ENCODE measurements around the gene OTOP2.
"Not testable (repeated sequence)": the region's sequence is repeated elsewhere in the genome, so short reads cannot be mapped to it uniquely, and the experiment has no call there.

The OTOP2 gene

GRCh38 chr17:74962622-74963394 is 38.7 kb downstream of the OTOP2 start:
- intact Hi-C loops (cut with DNase I) = loop anchor here (5.0 kb wide), 1 partner anchor 69 kb away; no protein-coding TSS in a partner anchor
- peak; percentile 62 to 91 (median 80) for DNase-seq

GRCh38 chr17:74963656-74964055 is 39.6 kb downstream of the OTOP2 start:
- peak in 3 of 42 donors; percentile 20 to 52 (median 36) for DNase-seq
- intact Hi-C loops (cut with DNase I) = loop anchor here (5.0 kb wide), 1 partner anchor 69 kb away; no protein-coding TSS in a partner anchor

- DNase-seq = no peak
- intact Hi-C loops (cut with DNase I) = loop anchor here (5.0 kb wide), 1 partner anchor 68 kb away; no protein-coding TSS in a partner anchor
Observed at GRCh38 chr17:74964246-74964761, 40.2 kb downstream of the OTOP2 start.

- no peak for DNase-seq
- intact Hi-C loops (cut with DNase I) = loop anchor here (5.0 kb wide), 1 partner anchor 67 kb away; no protein-coding TSS in a partner anchor
Observed at GRCh38 chr17:74964988-74965622, 41.0 kb downstream of the OTOP2 start.

- intact Hi-C loops (cut with DNase I) = no loop called here
Observed at GRCh38 chr17:74968361-74968780, 44.3 kb downstream of the OTOP2 start.

GRCh38 chr17:74969501-74969900 is 45.4 kb downstream of the OTOP2 start:
- intact Hi-C loops (cut with DNase I); DNase-seq: not testable (repeated sequence)

More at GRCh38 chr17:74968361-74968780, 44.3 kb downstream of the OTOP2 start:
- no peak for DNase-seq

GRCh38 chr17:74970395-74970794 is 46.3 kb downstream of the OTOP2 start:
- no peak for DNase-seq
- intact Hi-C loops (cut with DNase I) = loop anchor here (10.0 kb wide), 1 partner anchor 214 kb away; the partner anchor contains the start of gene SUMO2

- intact Hi-C loops (cut with DNase I) = loop anchor here (10.0 kb wide), 1 partner anchor 214 kb away; the partner anchor contains the start of gene SUMO2
- no peak for DNase-seq
Observed at GRCh38 chr17:74971069-74971841, 47.2 kb downstream of the OTOP2 start.

- intact Hi-C loops (cut with DNase I) = loop anchor here (10.0 kb wide), 1 partner anchor 213 kb away; the partner anchor contains the start of gene SUMO2
Observed at GRCh38 chr17:74971842-74972106, 47.7 kb downstream of the OTOP2 start.

GRCh38 chr17:74972107-74972972 is 48.3 kb downstream of the OTOP2 start, which contains the start of gene HID1:
Gene HID1 (minus strand): TSS chr17:74972759. CDS start chr17:74972656, 103 bp downstream.
- intact Hi-C loops (cut with DNase I) = loop anchor here (10.0 kb wide), 1 partner anchor 212 kb away; the partner anchor contains the start of gene SUMO2
- peak; percentile 65 to 96 (median 90) for DNase-seq

More at GRCh38 chr17:74971842-74972106, 47.7 kb downstream of the OTOP2 start:
- DNase-seq = no peak

- DNase-seq = no peak
- intact Hi-C loops (cut with DNase I) = loop anchor here (10.0 kb wide), 1 partner anchor 212 kb away; the partner anchor contains the start of gene SUMO2
Observed at GRCh38 chr17:74972973-74973328, 48.9 kb downstream of the OTOP2 start.

- intact Hi-C loops (cut with DNase I) = loop anchor here (10.0 kb wide), 1 partner anchor 209 kb away; the partner anchor contains the start of gene SUMO2
- DNase-seq = no peak
Observed at GRCh38 chr17:74975943-74976342, 51.9 kb downstream of the OTOP2 start.

GRCh38 chr17:74977802-74978201 is 53.7 kb downstream of the OTOP2 start:
- DNase-seq = no peak
- intact Hi-C loops (cut with DNase I) = loop anchor here (10.0 kb wide), 1 partner anchor 207 kb away; the partner anchor contains the start of gene SUMO2

- intact Hi-C loops (cut with DNase I) = loop anchor here (10.0 kb wide), 1 partner anchor 207 kb away; the partner anchor contains the start of gene SUMO2
- DNase-seq = no peak
Observed at GRCh38 chr17:74978240-74978639, 54.2 kb downstream of the OTOP2 start.

GRCh38 chr17:74979408-74980146 is 55.5 kb downstream of the OTOP2 start:
- intact Hi-C loops (cut with DNase I) = loop anchor here (10.0 kb wide), 1 partner anchor 205 kb away; the partner anchor contains the start of gene SUMO2

GRCh38 chr17:74981318-74981978 is 57.4 kb downstream of the OTOP2 start:
- peak in 2 of 42 donors; percentile 42 to 56 for DNase-seq
- intact Hi-C loops (cut with DNase I) = no loop called here

More at GRCh38 chr17:74979408-74980146, 55.5 kb downstream of the OTOP2 start:
- DNase-seq = no peak
